Activated CD8-positive, alpha-beta memory T cell treated with anti-CD3 and anti-CD28 coated beads, Interleukin-2, amount 50 U/mL, for 24 hours (primary cell): ENCODE data around the gene OR9A4.
"Not testable (repeated sequence)": the region's sequence is repeated elsewhere in the genome, so short reads cannot be mapped to it uniquely, and the experiment has no call there.

Experiments used
- DNase-seq: peaks from one replicate; pipeline ENCODE4 v3.0.0-alpha.2; 2020; ENCODE audit errors: extremely low read depth

The OR9A4 gene, protein sequence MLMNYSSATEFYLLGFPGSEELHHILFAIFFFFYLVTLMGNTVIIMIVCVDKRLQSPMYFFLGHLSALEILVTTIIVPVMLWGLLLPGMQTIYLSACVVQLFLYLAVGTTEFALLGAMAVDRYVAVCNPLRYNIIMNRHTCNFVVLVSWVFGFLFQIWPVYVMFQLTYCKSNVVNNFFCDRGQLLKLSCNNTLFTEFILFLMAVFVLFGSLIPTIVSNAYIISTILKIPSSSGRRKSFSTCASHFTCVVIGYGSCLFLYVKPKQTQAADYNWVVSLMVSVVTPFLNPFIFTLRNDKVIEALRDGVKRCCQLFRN

DNA sequence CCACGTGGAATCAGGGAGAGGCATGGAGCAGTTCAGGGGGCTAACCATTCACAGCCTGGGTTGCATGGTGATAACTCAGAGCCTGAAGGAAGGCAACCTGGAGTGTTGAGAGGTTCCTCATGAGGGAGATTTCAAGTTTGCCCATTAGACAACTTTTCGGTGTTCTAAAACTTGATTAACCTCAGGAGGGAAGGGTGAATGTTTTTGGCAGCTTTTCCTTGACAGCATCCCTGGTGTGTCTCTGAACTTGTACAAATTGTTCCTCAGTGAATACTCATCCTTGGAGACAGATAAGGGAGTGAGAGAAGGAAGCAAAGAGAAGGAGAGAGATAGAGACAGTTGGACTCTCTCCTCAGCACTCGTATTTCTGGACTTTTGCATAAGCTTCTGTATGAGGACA lies at the start of gene OR9A4:
OR9A4 (plus strand) TSS at position 301 of the 400 bp plus-strand sequence. CDS start 2,477 bp downstream, outside the sequence.
- no peak for DNase-seq

DNA sequence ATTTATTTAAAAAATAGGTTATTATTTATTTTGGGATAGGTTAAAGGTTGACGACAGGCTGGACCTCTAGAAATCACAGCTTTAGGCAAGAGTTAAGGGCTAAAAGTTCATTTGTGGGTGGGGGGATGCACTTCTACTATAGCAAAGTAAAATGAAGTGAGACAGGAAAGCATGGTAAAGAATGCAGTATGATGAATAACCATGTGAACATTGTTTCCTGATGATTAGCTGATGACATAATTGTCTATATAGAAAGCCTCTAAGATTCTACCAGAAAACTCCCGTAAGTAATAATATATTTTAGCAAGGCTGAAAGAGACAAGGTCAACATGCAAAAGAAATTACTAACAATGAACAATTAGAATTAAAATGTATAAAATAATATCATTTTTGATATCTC lies 49.2 kb upstream of the OR9A4 start:
- DNase-seq = no peak

DNA sequence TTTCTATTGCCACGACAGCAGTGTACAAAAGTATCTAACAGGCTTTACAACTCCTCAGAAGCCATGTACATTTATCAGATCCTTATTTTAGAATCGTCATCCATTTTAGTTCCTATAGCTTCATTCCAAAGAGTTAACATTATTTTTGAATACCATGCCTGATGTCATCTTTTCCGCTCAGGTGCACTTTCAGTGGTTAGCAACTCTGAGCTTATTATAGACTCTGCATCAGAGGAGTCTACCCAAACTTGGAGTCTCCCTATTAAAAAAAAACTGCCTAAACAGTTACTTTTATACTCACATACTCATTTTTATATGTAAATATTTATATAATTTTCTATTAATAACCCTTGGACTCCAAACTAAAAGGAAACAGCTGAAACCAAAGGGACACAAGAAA lies 43.3 kb upstream of the OR9A4 start:
- DNase-seq = no peak

DNA sequence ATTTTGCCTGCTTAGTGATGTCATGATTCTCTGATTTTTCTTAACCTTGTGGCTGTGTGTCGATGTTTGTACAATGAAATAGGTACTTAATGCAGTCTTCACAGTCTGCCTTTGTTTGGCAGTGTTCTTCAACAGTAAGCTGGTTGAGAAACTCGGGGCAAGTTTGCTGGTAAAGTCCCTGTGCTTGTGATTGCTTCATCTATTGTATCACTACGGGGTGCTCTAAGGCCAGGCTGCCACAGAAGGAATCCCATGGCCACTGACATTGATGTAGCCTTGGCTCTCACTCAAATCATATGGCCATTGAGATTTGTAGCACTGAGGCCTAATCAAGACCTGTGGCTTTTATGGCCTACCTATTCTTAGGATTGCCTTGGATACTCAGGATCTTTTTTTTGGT lies 41.4 kb upstream of the OR9A4 start:
- DNase-seq = no peak

DNA sequence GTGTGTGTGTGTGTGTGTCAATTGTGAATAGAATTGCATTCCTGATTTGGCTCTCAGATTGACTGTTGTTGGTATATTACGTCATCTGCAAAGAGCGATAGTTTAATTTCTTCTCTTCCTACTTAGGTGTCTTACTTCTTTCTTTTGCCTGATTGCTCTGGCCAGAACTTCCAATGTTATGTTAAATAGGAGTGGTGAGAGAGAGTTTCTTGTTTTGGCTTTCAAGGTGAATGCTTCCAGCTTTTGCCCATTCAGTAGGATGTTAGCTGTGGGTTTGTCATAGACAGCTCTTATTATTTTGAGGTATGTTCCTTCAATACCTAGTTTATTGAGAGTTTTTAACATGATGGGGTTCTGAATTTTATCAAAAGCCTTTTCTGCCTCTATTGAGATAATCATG lies 40.7 kb upstream of the OR9A4 start:
- no peak for DNase-seq

DNA sequence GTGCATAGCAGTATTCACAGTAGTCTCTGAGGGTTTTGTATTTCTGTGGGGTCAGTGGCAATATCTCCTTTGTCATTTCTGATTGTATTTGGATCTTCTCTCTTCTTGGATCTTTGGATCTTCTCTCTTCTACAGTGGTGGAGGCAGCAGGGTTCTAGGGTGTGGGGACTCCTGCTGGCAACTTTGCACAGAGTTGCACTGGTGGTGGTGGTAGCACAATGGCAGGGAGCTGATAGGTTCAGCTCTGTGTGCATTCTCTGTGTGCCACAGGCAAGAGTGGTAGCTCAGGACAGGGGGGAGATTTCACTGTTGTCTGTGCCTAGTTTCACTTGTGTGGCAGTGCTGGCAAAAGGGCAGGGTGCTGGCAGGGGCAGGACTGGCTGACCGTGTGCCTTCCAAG lies 39.8 kb upstream of the OR9A4 start:
- no peak for DNase-seq

DNA sequence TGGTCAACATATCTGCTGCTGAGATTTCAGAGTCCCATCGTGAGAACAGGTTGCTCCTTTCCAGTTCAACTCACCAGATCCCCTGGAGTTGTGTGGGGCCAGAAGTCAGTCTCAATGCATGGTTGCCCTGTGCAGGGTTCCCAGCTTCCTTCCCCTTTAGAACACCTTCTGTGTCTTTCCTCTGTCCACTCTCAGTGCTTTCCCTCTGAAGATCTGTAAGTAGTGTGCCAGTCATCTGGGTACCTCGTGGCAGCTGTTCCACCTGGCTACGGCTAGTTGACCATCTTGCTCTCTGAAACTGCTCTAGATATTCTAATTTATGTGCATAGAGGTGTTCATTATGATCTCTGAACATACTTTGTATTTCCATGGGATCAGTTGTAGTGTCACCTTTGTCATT lies 38.8 kb upstream of the OR9A4 start:
- no peak for DNase-seq

GRCh38 chr7:141880960-141881359 lies 35.2 kb upstream of the OR9A4 start:
- no peak for DNase-seq

DNA sequence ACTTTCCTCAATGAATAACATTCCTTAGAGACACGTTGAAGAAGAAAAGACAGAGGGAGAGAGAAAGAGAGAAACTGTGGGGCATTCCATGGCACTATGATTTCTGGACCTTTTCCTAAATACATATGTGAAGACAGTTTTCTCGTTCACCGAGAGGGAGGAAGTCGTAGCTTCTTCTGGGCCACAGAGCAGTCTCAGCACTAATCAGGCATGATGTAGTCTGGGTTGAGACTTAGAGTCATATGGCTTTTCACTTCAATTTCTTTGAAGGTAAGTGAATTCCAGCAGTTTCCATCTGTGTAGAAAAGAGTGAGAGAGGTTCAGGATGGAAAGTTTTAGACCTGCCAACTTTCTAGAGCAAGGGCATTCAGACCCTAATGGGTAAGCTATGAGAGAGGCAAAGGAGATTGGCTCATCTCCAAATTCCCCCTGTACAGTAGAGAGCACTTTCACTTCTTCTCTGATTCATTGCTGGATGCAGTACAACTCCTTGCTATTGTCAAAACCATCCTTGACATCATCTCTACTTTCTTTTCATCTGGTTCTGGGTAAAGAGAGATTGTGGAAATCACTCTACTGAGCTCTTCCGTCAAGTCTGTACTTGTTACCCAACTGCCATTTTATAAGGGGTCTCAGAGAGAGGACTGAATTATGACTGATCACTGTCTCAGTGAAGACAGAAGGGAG lies 31.5 kb upstream of the OR9A4 start:
- DNase-seq = no peak

GRCh38 chr7:141889321-141889720 lies 26.9 kb upstream of the OR9A4 start:
- DNase-seq = no peak

DNA sequence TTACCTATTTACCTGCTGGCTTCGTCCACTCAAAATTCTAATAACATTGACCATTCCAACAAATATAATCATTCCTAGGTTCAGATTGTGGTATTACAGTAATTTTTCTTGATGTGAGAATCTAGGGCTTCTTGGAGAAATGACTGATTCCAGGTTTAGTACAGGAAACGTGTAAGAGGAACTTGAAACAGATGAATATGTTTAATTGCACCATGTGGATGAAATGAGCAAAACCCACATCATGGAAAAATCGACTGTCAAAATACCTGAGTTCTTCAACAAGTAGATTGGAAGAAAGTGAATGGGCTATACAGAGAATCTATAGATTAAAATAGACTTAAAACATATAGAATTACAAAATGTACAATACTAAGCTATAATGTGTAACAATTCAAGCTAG lies 24.9 kb upstream of the OR9A4 start:
- DNase-seq = no peak

GRCh38 chr7:141899366-141899765 lies 16.8 kb upstream of the OR9A4 start:
- not testable (repeated sequence) for DNase-seq

DNA sequence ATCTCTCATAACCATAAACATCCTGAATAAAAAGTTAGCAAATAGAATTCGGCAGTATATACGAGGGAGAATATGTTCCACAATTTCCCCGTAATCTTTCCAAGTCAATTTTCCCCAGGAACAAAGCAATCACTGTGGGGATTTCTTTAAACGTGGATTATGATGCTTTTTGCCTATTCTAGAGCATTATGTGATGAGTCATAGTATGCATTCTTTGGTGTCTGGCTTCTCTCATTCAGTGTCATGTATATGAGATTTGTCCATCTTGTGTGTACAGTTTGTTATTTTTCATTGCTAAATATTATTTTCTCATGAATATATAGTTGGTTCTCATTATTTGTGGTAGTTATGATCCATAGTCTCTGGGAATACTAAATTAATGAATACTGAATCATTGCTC lies 9.9 kb upstream of the OR9A4 start:
- DNase-seq = no peak

GRCh38 chr7:141911391-141911790 lies 4.8 kb upstream of the OR9A4 start:
- DNase-seq = no peak

DNA sequence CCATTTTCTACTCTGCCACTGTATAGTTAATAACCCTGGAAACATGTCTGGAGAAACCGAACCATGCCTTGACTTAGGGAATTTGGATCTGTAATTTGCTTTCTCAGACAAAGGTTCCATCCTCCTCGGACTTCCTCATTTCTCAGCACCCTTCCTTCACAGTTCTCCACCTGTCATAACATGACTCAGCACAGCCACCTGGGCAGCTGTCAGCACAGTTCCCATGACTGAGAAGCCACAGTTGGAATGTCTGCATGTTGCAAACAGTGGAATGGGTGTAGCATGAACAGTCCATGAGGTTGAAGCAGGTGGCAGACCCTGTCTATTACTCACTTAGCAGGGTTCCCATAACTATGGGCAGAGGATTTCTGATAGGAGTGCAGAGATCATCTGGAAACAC lies 634 bp upstream of the OR9A4 start:
- DNase-seq = no peak

DNA sequence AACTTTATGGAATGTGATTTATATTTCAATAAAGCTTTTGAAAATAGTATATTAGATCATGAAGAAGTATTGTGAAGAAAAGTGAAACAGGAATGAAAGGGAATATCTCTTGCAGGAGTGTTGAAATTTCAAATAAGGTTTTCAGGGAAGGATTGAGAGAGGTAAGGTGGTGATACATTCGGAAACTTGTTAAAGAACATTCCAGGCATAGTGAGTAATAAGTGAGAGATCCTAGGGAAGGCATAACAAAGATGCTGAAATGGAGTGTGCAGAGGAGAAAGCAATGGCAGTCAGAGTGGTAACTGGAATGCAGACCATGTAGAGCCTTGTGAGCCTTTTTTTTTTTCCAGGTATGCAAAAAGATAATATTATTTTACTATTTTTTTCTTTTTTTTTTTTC lies 4.1 kb downstream of the OR9A4 start:
- DNase-seq = no peak

DNA sequence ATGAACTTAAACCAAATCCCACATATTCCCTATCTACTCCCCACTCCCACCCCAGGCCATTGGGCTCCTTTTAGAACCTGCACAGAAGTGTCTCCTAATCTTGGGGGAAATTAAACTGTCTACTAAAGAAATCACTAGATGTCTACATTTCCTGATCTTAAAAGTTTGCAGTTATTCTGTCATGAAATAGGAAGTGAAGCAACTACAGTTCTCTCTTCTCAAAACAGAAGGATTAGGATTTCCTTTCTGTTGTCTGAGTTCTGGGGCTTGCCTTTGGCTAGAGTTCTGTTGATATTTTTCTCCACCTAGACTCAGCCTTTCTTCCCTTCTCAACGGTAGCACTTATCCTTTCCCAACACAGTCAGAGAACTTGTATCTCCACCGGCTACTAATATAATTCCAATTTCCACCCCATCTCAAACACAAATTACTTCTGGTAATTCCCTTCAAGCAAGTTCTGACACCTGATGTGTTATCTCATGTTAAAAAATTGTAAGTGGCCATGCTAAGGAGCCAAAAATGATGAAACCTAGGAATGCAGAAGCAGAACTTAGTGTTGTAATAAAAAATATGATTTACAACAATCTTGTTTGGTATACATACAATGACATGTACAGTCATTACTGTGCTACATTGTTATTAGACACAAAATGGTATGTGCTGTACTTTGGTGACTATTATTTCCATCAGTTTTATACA lies 12.1 kb downstream of the OR9A4 start:
- no peak for DNase-seq

DNA sequence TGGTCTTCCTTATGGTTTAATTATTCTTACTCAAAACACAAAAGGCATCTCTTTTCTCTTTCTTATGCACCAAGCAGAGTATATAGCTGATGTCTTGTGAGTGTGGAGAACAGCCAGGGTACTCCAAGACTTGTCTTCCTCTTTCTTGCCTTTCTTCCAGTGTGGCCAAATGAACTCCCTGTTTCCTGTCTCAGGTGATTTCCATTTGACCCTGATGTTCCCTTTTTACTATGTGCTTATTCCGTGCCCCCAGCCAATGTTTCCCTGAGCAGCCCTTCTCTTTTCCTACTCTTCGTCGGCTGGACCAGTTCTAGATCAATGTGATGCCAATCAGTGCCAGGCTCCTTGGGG lies 12.6 kb downstream of the OR9A4 start:
- DNase-seq = no peak

DNA sequence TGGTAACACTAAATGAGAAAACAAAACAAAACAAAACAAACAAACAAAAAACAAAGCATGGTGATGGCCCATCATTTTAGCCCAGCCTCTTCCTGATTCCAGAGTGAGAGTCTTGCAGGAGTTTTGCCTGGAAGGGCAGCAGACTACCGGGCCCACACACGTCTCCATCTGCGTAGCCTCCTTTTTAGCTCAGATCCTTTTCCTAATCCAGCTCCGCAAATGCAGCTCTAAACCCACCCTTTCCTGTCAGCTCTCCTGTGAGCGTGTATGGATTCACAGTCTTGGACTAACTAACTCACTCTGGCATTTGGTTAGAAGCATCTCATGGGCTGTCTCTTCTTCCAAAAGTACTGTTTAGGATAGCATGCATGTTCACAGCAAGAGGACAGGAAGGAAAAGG lies 14.0 kb downstream of the OR9A4 start:
- DNase-seq = no peak

- DNase-seq = no peak
Measured at GRCh38 chr7:141941075-141941474, 24.9 kb downstream of the OR9A4 start.

DNA sequence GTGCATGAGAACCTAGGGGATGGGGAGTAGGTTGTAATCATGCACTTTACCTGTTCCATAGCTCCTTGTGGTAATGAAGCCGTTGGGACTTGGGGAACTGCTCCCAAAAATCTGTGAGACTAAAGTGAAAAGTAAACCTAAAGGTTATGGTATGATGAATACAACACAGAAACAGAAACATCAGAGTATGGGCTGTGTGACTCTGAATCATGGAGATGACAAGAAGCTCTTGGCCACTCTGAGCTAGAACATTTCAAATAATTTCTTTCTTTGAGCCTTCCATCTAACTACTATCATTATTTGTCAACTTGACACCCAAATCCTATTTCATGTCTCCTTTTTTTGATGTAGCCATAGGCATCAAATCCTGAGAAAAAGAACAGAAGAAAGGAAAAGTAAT lies 27.6 kb downstream of the OR9A4 start:
- no peak for DNase-seq

GRCh38 chr7:141944811-141945210 lies 28.6 kb downstream of the OR9A4 start:
- no peak for DNase-seq

- DNase-seq = no peak
Measured at GRCh38 chr7:141945356-141945755, 29.2 kb downstream of the OR9A4 start.
